Neural cell (in vitro differentiated cells): Measurements from ENCODE around the gene COTL1. TPM values are rescaled to one million over a fixed set of nuclear protein-coding genes. Genes with fewer than 3 reads are reported as not detected.

ENCODE experiments used
- H2AFZ ChIP-seq: fragments of 200-600, 300-800 bp; sonication (generic), shearing (Covaris generic); 2 replicates; pipeline ENCODE4 v1.6.0; 2014; ENCODE audit warnings: low read depth, mild to moderate bottlenecking, antibody characterized with exemption, low read length, moderate library complexity
- H3F3A ChIP-seq: fragments of 200-600 bp; shearing (Covaris generic); 2 replicates; pipeline ENCODE4 v1.6.1; 2016; ENCODE audit warnings: mild to moderate bottlenecking, moderate library complexity, mixed read lengths, antibody characterized with exemption, low read length; ENCODE audit not compliant: insufficient read depth, poor library complexity, severe bottlenecking
- H3K27ac ChIP-seq: fragments of 200-600, 300-800 bp; sonication (generic), shearing (Covaris generic); 2 replicates; pipeline ENCODE4 v1.5.1; 2014; ENCODE audit warnings: mild to moderate bottlenecking, low read length, moderate library complexity
- H3K27me3 ChIP-seq: fragments of 300-800, 200-600 bp; sonication (generic), shearing (Covaris generic); 2 replicates; pipeline ENCODE4 v1.6.0; 2014; ENCODE audit warnings: mild to moderate bottlenecking, low read depth, low read length, moderate library complexity; ENCODE audit not compliant: insufficient read depth
- H3K36me3 ChIP-seq: fragments of 300-800, 200-600 bp; sonication (generic), shearing (Covaris generic); 2 replicates; pipeline ENCODE4 v1.5.1; 2014; ENCODE audit warnings: mild to moderate bottlenecking, antibody characterized with exemption, low read length, moderate library complexity; ENCODE audit not compliant: insufficient read depth
- H3K4me2 ChIP-seq: fragments of 300-800, 200-600 bp; sonication (generic), shearing (Covaris generic); 2 replicates; pipeline ENCODE4 v1.6.0; 2014; ENCODE audit warnings: mild to moderate bottlenecking, low read length
- H3K4me3 ChIP-seq: fragments of 300-800, 200-600 bp; sonication (generic), shearing (Covaris generic); 2 replicates; pipeline ENCODE4 v1.5.1; 2014; ENCODE audit warnings: mild to moderate bottlenecking, low read length, moderate library complexity
- H3K79me2 ChIP-seq: fragments of 200-600 bp; shearing (Covaris generic); replicated peaks from 2 replicates; pipeline ENCODE4 v1.6.0; 2014; ENCODE audit warnings: mild to moderate bottlenecking, low read length, moderate library complexity; ENCODE audit not compliant: insufficient read depth
- H3K9ac ChIP-seq: fragments of 300-800, 200-600 bp; sonication (generic), shearing (Covaris generic); 2 replicates; pipeline ENCODE4 v1.6.1; 2016; ENCODE audit warnings: mild to moderate bottlenecking, low read length, mixed read lengths
- H3K9me2 ChIP-seq: fragments of 200-600 bp; shearing (Covaris generic); 2 replicates; pipeline ENCODE4 v1.6.1; 2016; ENCODE audit warnings: mild to moderate bottlenecking, low read length, mixed read lengths; ENCODE audit not compliant: insufficient read depth
- H3K9me3 ChIP-seq: fragments of 200-600, 300-800 bp; sonication (generic), shearing (Covaris generic); 2 replicates; pipeline ENCODE4 v1.6.1; 2016; ENCODE audit warnings: mild to moderate bottlenecking, mixed run types, low read length, moderate library complexity, mixed read lengths
- H4K20me1 ChIP-seq: fragments of 200-600 bp; shearing (Covaris generic); 2 replicates; pipeline ENCODE4 v1.6.1; 2016; ENCODE audit warnings: mild to moderate bottlenecking, mixed run types; ENCODE audit not compliant: insufficient read depth
- CTCF ChIP-seq: fragments of 450-650 bp; IDR thresholded peaks from 2 replicates; pipeline ENCODE4 v1.5.1; 2014; ENCODE audit warnings: antibody characterized with exemption, mild to moderate bottlenecking, moderate library complexity; ENCODE audit not compliant: poor library complexity, severe bottlenecking
- EP300 ChIP-seq: fragments of 450-650 bp; conservative IDR thresholded peaks from 2 replicates; pipeline ENCODE4 v1.6.1; 2014; ENCODE audit warnings: antibody characterized with exemption, mild to moderate bottlenecking, moderate library complexity; ENCODE audit not compliant: poor library complexity, severe bottlenecking
- EZH2 ChIP-seq: fragments of 200-600, 300-800 bp; shearing (Covaris generic), sonication (generic); IDR thresholded peaks from 2 replicates; pipeline ENCODE4 v1.6.1; 2014; ENCODE audit warnings: antibody characterized with exemption, low read length, borderline replicate concordance, mild to moderate bottlenecking; ENCODE audit not compliant: insufficient read depth, poor library complexity, severe bottlenecking
- MXI1 ChIP-seq: fragments of 450-650 bp; conservative IDR thresholded peaks from 2 replicates; pipeline ENCODE4 v1.6.1; 2014; ENCODE audit warnings: antibody characterized with exemption, mild to moderate bottlenecking; ENCODE audit not compliant: poor library complexity, severe bottlenecking
- POLR2AphosphoS5 ChIP-seq: IDR thresholded peaks from 2 replicates; pipeline ENCODE4 v1.6.1; 2012
- RAD21 ChIP-seq: fragments of 450-650 bp; conservative IDR thresholded peaks from 2 replicates; pipeline ENCODE4 v1.6.1; 2014; ENCODE audit warnings: antibody characterized with exemption, mild to moderate bottlenecking, moderate library complexity
- REST ChIP-seq: IDR thresholded peaks from 2 replicates; pipeline ENCODE4 v1.6.1; 2012; ENCODE audit warnings: borderline replicate concordance
- SMC3 ChIP-seq: fragments of 450-650 bp; conservative IDR thresholded peaks from 2 replicates; pipeline ENCODE4 v1.6.1; 2014; ENCODE audit warnings: antibody characterized with exemption, mild to moderate bottlenecking, moderate library complexity; ENCODE audit not compliant: poor library complexity
- TAF1 ChIP-seq: IDR thresholded peaks from 2 replicates; pipeline ENCODE4 v1.6.1; 2012; ENCODE audit warnings: low read depth
- polyA plus RNA-seq: library from polyadenylated mRNA; depleted of rRNA; stranded (reverse); fragments of >200 nt; gene quantifications from 2 replicates; pipeline ENCODE4 v1.2.3, GENCODE V29; 2014

The COTL1 gene
- polyA plus RNA-seq, 1 donor from 2014 or later = 86.6 TPM

- H3K36me3 ChIP-seq = no peaks in the 10 kb centered on the region
- no peaks in the 10 kb centered on the region for H3F3A ChIP-seq
- H2AFZ ChIP-seq = no peak overlapping the region
- no peak overlapping the region for H3K4me2 ChIP-seq
- H4K20me1 ChIP-seq = no peaks in the 10 kb centered on the region
- no peaks in the 10 kb centered on the region for H3K9me3 ChIP-seq
- TF ChIP-seq MXI1 (no peak), POLR2AphosphoS5 (no peak), RAD21 (no peak), EP300 (no peak), CTCF (no peak), REST (no peak), EZH2 (no peak), TAF1 (no peak), SMC3 (no peak)
- H3K9me2 ChIP-seq = no peaks in the 10 kb centered on the region
- H3K27me3 ChIP-seq = no peaks in the 10 kb centered on the region
- no peak overlapping the region for H3K27ac ChIP-seq
- H3K9ac ChIP-seq = peak overlapping the region; percentile 2
- no peak overlapping the region for H3K4me3 ChIP-seq
- H3K79me2 ChIP-seq = no peaks in the 10 kb centered on the region
These were observed 52.0 kb downstream of the COTL1 start for GRCh38 chr16:84565669-84566495.

- Histone ChIP-seq H4K20me1 (no peaks in the 10 kb centered on the region), H3K4me3 (no peak overlapping the region), H3K9ac (no peak overlapping the region), H3K27me3 (no peaks in the 10 kb centered on the region), H3K9me3 (no peaks in the 10 kb centered on the region), H3K27ac (no peak overlapping the region), H2AFZ (no peak overlapping the region), H3K4me2 (no peak overlapping the region), H3F3A (no peaks in the 10 kb centered on the region), H3K9me2 (no peaks in the 10 kb centered on the region), H3K79me2 (no peaks in the 10 kb centered on the region), H3K36me3 (no peaks in the 10 kb centered on the region)
- TF ChIP-seq SMC3 (no peak), POLR2AphosphoS5 (no peak)
These were observed 54.0 kb downstream of the COTL1 start for GRCh38 chr16:84563786-84564420.
